ENCODE results near the gene ING5.

DNA sequence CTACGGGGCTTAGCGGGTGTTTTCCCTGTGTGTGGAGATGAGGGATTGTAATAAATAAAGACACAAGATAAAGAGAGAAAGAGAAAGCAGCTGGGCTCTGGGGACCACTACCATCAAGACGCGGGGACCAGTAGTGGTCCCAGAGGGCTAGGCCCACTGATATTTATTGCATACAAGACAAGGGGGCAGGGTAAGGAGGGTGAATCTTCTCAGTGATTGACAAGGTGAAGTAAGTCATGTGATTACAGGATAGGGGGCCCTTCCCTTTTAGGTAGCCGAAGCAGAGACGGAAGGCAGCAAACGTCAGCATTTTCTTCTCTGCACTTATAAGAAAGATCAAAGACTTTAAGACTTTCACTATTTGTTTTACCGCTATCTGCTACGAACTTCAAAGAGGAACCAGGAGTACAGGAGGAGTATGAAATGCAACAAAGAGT, 70.2 kb downstream of the ING5 start:
- TF ChIP-seq, protein P1, sequence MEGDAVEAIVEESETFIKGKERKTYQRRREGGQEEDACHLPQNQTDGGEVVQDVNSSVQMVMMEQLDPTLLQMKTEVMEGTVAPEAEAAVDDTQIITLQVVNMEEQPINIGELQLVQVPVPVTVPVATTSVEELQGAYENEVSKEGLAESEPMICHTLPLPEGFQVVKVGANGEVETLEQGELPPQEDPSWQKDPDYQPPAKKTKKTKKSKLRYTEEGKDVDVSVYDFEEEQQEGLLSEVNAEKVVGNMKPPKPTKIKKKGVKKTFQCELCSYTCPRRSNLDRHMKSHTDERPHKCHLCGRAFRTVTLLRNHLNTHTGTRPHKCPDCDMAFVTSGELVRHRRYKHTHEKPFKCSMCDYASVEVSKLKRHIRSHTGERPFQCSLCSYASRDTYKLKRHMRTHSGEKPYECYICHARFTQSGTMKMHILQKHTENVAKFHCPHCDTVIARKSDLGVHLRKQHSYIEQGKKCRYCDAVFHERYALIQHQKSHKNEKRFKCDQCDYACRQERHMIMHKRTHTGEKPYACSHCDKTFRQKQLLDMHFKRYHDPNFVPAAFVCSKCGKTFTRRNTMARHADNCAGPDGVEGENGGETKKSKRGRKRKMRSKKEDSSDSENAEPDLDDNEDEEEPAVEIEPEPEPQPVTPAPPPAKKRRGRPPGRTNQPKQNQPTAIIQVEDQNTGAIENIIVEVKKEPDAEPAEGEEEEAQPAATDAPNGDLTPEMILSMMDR (IDR thresholded peaks at IDR 0.05; ENCODE audit: low read depth, low read length) = no peak
- no peak for TF ChIP-seq POLR2A (IDR thresholded peaks at IDR 0.05; ENCODE audit: extremely low read depth, insufficient read length)
- TF ChIP-seq, protein P2, sequence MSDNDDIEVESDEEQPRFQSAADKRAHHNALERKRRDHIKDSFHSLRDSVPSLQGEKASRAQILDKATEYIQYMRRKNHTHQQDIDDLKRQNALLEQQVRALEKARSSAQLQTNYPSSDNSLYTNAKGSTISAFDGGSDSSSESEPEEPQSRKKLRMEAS (IDR thresholded peaks at IDR 0.05; ENCODE audit: low read depth, low read length) = no peak

Data from NB4 (cell line).